Measurements from ENCODE around the gene CTBS.
A peak's percentile ranks its signal among the peaks of the same experiment; 100 is the strongest.
"Not testable (repeated sequence)": the region's sequence is repeated elsewhere in the genome, so short reads cannot be mapped to it uniquely, and the experiment has no call there.

CTBS gene

DNA sequence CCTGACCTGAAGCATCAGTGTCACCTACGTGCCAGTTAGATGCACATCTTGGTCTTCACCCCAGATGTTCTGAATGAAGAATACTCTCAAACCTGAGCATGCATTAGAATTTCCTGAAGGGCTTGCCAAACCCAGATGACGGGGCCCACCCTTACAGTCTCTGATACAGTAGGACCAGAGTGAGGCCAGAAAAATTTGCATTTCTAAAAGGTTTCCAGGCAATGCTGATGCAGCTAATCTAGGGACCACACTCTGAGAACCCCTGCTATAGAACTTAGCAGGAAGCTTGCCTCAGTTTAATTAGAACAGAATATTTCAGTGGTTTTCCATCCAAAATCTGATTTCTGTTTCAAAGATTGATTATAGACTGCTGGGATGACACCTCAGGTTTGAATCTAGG, 9.9 kb upstream of the CTBS start:
- no peak for DNase-seq

DNA sequence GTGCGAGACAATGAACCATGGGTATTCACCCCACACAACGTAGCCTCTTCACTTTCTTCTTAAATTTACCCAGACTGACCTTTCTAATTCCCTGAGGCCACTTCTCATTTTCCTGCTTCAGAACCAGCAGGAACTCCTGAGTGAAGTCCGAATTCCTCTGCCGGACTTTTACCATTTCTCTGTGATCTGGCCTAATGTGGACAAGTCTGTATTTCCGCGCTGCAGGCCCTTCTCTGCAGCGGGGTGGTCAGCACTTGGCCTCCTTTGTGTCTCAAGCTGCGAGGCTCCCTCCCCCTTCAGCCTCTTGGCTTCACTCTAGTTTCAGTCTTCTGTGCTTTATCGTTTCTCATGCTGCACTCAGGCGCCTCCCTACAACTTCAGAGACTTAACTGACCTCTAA, 9.4 kb upstream of the CTBS start:
- DNase-seq = no peak

DNA sequence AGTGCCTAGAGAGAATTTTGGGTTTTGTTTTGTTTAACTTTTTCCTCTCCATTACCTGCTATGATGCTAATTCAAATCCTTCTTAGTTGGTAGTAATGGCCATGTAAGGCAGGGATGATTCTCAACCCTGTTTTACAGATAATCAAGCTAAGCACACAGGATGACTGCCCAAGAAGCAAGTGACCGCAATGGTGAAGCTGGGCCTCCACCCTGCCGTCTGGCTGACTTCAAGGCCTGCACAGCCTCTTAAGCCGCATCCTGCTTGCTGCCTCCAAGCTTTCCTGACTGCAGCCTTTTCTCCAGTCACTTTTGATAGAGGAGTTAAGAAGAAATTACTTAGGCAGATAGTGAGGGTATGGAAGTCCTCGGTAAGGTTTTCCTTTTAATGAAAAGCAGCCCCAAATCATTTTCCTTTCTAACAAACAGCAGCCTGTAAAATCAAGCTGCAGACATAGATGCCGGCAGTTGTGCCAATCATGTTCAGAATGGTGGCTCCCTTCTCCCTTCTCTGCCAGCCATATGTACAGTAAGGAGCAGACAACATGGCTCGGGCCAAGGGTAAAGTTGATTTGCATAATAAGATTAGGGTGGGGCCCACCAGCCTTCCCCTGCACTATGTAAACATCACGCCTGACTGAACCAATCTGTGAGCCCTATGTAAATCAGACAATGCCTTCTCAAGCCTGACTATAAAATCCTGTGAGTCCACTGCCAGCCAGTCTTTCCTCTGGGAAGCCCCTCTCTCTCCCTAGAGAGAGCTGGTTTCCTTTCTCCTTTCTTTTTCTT, 8.8 kb upstream of the CTBS start:
- DNase-seq = no peak

DNA sequence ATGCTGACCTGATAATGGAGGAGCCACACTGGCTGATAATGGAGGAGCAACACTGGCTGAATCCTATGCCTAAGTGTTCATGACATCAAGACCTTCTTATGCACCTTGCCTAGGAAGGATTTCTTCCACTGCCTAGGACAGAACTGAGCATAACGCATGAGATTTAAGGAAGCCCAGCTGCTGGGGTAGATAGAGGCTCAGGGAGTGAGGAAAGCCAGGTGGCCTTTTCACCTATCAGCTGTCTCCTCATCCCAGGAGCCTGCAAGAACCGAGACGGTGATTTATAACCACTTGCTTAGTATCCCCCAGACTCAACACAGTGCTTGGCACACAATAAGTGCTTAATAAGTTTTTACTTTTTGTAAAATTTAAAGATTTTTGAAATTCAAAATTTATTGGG, 7.4 kb upstream of the CTBS start:
- no peak for DNase-seq

DNA sequence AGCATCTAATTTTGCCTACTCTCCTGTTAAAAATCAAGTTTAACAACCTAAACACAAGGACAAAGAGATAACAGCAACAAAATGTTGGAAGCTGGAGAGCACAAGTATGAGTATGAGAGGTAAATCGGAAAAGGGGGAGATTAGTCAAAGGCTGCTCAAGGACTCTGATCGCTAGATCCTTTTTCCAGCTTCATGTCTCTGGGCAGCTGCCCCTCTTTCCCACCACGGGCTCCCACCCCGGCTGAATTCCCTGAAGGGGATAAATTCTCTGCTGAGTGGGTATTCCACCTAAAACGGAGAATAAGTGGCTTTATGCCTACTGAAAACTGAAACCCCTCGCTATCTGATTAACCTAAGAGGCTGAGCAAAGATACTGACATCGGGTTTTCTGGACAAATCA, 696 bp upstream of the CTBS start:
- no peak for DNase-seq

DNA sequence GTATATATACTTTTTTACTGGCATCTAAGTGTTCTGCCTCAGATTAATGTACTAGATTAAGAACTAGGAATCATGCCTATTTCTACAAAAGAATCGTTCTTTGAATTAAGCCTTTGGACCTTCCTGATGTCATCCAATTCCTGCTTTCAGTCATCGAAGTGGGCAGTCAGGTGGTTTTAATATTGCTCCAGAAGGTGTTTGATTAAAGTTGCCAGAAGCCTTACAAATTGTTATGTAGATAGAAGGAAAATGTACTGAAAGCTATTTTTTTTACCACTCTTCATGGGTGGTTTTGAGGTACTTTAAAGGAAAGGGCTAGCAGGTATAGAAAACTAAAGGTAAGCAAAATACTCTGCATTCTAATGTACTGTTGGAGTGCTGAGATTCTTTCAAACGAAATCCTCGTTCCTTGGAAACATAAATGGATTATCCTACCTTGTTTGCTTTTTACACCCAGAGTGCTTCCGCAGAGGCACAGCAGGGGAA, 716 bp downstream of the CTBS start:
- no peak for DNase-seq

DNA sequence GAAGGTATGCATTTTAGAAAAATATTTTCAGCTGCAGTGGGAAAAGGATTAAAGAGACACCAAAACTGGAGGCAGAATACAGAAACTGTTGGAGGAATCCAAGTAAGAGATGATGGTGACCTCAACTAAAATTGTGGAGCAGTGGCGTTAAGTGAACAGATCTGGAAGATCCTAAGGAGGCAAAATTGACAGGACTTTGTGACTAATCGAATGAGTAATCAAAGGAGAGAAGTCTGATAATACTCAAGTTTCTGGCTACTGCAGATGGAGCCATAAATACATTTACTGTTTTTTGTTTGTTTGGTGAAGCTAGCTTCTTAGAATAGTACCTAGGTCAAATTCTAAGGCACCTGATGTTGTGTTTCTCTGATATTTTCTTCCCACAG, 3.1 kb downstream of the CTBS start:
- DNase-seq = no peak

DNA sequence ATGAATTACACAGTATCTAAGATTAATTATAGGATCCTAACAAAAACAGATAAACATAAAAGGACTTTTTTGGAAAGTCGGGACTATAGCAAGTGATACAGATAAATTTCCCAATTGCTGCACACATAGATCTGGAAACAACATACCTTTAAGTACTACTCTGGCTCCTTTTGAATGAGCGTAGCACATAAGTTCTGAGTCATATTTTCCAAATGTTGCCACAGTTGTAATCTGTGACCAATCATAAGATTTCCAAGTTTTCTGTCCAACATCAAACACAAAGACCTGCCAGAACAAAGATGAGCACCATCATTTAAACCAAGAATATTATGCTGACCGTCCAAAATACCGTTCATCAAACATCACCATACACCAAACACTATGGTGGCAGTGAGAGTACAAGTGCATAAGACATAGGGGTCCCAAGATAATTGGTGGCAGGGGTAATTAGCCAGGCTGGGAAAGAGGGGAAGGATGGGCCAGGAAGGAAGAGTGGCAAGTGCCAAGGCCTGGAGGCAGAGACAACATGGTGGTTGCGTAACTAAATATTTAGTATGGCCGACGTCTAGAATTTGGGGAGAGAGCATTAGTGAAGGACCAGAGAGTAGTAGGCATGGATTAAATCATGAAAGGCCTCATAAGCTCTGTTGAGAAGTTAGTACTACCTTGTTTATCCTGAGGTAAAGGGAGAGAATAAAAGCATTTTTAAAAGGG, 3.6 kb downstream of the CTBS start:
- DNase-seq = no peak

DNA sequence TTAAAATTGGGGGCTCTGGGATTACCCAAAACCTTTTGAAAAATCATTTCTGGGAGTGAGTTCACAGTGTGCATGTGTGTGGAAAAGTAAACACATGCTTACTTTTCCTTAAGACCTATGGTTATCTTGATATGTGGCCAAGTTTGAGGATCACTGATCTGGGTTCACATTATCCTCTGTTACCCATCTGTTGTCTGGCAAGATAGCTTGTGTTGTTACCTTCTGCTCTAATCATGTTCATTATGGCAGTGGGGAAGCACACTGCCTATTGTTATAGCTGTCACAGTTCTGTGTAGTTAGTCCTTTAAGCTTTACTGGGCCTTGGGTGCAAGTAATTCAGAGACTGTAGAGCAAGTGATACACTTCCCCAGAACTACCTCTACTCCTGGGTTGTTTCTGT, 5.0 kb downstream of the CTBS start:
- DNase-seq = no peak

DNA sequence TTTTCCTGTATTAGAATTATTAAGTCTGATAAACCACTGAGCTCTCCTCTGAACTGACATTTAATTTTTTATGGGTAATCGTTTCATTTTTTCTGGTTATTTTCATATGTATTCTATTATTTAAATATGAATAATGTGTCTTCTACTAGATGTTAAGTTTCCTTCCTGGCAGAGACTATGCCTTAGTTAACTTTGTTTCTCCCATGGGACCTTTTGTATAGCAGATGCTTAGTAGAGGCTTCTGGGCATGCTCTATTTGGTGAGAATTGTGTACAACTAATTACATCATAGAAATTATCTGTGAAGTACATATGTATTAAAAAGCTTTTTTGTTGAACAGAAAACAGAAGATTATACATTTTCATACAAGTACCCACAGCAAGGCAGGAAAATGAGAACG, 23.4 kb downstream of the CTBS start:
- DNase-seq = no peak

DNA sequence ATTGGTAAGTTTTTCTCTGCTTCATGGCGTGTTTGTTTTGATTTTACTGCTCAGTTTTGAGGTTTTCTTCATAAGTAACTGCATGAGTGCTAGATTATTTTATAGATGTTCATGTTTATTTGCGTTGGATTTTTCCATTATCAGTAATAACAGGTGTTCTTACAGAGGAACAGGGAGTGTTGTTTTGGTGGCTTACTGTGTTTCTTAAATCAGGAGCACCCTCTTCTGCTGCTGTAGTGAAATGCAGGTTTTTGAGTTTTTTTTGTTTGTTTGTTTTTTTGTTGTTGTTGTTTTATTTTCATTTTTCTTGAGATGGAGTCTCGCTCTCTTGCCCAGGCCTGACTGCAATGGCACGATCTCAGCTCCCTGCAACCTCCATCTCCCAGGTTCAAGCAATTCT, 32.6 kb downstream of the CTBS start:
- no peak for DNase-seq

DNA sequence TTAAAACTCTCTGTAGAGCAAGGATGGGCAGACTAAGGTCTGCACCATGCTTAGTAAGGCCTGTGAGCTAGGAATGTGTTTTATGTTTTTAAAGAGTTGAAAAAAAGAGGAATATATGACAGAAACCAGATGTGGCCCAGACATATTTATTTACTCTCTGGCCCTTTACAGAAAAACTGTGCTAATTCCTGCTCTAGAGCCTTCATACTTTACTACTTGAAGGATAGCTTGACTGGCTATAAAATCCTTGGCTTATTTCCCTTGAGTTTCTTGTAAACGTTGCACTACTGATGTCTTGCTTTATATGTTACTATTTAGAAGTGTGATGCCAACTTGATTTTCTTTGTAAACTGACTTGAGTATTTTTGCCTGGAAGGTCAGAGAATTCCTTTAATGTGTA, 33.5 kb downstream of the CTBS start:
- no peak for DNase-seq

DNA sequence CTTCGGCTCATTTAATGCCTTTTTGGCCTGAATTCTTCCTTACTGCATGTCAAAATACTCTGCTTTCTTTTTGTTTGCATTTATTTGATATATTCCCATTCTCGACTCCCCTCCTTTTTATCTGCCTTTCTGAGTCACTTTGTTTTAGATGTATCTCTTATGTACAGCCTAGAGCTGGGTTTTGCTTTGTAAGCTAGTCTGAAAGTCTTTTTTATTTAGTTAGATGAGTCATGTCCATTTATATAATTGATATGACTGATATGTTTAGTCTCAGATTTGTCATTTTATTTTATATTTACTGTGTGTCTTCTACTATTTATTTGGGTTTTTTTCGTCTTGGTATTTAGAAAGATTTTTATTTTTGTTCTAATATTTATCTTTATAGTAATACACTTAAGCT, 34.3 kb downstream of the CTBS start:
- DNase-seq = no peak

DNA sequence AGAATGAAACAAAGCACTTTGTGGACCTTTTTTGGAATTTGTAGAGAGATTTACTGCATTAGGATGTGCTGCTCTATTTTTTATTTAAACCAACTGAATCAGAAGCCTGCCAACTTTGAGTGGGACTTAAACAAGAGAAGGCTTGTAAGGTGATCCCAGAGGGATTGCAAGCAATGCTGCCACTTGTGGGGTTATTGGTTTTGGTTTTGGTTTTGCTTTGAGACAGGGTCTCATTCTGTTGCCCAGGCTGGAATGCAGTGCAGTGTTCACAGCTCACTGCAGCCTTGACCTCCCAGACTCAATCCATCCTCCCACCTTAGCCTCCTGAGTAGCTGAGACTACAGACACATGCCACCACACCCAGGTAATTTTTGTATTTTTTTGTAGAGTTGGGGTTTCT, 35.6 kb downstream of the CTBS start:
- no peak for DNase-seq

DNA sequence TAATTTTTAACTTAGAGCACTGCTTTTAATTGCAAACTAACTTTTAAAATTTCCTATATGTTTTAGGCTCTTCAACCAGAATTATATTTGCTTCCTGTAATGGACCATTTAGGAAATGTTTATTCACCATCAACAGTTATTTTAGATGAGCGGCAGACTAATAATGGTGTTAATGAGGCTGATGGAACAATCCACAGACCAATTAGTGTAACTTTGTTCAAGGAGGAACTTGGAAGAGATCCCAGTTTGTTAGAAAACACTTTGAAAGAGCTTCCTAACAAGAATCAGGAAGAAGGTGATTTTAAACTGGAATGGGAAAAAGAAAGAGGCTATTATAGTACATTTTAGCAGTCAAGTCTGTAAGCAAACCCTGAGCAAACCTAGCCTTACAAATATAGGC, 48.5 kb downstream of the CTBS start:
- no peak for DNase-seq

DNA sequence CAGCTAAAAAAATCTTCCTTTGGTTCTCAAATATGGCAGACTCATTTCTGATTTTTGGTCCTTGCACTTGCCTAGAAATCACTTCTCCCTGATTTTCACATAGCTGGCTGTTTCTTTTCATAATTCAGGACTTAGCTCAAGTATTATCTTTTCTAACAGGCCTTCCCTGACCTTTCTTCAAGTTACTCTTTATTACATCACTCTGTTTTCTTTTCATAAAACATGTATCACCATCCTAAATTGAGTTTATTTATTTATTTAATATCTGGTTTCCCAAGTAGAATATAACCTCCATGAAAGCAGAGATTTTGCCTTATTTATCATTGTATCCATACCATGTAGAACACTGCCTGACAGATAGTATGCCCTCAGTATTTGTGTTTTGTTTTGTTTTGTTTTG, 49.6 kb downstream of the CTBS start:
- no peak for DNase-seq

DNA sequence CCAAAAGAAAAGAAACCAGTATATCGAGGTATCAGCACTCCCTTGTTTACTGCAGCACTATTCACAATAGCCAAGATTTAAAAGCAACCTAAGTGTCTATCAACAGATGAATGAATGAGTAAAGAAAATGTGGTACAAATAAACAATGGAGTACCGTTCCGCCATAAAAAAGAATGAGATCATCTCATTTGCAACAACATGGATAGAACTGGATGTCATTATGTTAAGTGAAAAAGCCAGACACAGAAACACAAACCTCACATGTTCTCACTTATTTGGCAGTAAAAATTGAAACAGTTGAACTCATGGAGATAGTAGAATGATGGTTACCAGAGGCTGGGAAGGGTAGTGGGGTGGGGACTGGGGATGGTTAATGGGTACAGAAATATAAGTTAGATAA, 63.6 kb downstream of the CTBS start:
- DNase-seq = no peak

DNA sequence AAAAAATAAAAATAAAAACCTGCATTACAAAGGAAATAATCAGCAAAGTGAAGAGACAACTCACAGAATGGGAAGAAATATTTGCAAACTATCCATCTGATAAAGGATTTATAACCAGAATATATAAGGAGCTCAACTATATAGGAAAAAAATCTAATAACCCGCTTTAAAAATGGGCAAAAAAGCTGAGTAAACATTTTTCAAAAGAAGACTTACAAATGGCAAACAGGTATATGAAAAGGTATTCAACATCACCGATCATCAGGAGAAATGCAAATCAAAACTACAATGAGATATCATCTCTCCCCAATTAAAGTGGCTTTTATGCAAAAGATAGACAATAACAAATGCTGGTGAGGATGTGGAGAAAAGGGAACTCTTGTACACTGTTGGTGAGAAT, 64.1 kb downstream of the CTBS start:
- no peak for DNase-seq

DNA sequence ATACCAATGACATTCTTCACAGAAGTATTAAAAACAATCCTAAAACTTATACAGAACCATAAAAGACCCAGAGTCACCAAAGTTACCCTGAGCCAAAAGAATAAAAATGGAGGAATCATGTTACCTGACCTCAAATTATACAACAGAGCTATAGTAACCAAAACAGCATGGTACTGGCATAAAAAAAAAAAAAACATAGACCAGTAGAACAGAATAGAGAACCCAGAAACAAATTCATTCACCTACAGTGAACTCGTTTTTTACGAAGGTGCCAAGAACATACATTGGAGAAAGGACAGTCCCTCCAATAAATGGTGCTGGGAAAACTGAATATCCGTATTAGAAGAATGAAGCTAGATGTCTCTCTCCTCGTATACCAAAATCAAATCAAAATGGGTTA, 65.2 kb downstream of the CTBS start:
- no peak for DNase-seq

DNA sequence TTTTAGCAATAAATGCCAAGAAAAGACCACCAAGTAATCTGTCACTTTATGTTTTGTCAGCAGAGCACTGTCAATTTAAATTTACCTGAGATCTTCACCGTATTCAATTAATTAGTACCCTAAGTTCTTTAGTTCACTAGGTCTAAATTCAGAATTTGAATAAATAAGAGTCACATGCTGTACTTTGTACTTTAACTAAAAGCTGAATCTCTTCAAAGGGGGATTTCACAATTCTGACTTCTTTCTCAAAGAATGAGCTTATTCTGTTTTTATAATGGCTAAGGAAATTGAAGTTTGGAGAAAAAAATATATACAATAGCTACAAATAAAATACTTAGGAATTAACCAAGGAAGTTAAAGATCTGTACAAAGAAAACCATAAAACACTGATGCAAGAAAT, 65.7 kb downstream of the CTBS start:
- no peak for DNase-seq

DNA sequence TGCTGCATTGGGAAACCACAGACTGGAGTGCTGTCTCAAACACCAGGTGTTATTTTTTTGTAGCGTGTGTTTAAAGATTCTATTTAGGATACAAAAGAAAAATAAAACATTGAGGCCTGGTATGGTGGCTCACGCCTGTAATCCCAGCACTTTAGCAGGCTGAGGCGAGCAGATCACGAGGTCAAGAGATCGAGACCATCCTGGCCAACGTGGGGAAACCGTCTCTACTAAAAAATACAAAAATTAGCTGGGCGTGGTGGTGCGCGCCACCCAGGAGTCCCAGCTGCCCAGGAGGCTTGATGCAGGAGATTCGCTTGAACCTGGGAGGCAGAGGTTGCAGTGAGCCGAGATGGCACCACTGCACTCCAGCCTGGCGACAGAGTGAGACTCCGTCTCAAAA, 66.4 kb downstream of the CTBS start:
- not testable (repeated sequence) for DNase-seq

DNA sequence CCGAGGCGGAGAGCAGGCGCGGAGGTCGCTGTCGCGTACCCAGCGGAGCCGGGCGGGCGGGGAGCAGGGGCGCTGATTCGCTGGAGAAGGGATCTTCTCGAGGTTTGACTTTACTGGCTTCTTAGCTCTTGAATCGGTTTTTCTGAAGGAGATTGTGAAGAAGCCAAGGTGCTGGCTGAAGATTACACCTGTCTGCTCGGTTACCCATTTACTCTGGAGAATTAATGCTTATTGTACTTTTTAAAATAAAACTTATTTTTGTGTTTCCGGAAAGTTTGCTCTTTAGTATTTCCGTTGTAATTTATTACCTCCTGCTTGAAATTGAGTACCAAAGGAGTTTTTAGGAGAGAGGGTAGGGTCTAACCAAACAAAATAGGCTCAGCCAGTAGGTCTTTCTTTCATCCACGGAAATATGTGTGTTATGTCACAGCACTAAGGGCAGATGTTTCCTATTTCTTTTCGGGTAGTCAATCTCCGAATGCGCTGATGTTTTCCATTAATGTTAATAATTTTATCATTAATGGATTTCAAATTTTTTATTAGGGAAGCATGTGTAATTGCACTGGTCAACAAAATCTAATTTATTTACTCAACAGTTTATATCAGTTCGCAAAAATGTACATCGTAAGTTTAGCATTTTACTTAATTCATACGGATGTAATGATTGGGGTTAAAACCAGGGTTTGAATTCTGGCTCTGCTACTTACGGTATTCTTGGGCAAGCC, 67.3 kb downstream of the CTBS start:
- DNase-seq = no peak

DNA sequence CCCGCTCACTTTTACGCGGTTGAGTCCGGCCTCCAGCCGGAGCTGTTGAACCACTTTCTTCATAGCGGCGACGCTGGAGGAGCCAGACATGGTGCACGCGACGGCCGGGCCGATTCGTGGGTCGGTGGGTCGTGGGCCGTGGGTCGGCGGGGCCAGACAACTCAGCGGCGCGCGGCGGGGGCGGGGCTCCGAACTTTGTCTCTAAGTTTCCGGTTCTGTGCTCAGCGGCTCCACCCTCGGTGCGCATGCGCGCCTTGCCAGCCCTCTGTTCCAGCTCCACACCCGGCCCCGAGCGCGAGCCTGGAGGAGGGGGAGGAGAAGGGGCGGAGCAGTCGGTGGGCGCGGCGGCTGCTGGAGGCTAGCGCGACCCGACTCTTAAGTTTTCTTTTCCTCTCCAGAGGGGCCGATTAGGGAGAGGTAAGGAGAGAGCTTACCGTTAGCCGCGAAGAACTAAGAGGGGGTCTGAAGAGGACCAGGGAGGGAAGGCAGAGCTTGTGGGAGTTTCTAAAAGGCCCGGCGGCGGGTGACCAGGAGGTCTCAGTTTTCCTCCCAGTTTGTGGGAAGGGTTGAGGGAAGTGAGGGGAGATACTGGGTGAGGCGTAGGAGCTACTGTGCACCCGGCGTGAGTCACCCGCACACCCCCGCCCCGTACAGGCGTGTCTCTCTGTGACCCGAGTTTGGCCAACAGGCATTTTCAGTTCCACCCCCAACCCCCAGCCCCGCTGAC, 68.1 kb downstream of the CTBS start, which contains the start of the genes GNG5 and SPATA1:
GNG5 (minus strand) TSS at position 580 of the 727 bp plus-strand sequence; CDS start at position 90, 490 bp downstream.
SPATA1 (plus strand) TSS at position 385 of the 727 bp plus-strand sequence. CDS start 9,974 bp downstream, outside the sequence.
- DNase-seq = peak; percentile 96

Measured in T1000 (cell line).